Measurements from ENCODE around the gene ARRDC5.

DNA sequence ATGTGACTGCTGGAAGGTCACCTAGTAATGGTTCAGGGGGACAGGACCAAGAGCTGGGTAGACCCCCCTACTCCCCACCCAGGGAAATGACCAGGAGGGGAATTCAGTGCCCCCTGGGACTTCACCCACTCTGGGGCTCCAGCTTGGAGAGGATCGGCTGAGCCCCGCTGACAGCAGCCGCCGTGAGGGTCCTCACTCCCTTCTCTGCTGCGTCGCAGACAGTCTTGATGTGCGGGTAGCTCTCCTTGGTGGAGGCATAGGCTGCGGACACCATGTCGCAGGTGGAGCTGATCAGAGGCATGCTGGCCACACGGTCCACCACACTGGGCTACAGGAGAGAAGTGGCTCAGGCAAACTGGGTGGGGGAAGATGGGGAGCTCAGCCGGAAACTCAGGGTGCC lies 43.0 kb downstream of the ARRDC5 start:
- TF ChIP-seq, protein P1, sequence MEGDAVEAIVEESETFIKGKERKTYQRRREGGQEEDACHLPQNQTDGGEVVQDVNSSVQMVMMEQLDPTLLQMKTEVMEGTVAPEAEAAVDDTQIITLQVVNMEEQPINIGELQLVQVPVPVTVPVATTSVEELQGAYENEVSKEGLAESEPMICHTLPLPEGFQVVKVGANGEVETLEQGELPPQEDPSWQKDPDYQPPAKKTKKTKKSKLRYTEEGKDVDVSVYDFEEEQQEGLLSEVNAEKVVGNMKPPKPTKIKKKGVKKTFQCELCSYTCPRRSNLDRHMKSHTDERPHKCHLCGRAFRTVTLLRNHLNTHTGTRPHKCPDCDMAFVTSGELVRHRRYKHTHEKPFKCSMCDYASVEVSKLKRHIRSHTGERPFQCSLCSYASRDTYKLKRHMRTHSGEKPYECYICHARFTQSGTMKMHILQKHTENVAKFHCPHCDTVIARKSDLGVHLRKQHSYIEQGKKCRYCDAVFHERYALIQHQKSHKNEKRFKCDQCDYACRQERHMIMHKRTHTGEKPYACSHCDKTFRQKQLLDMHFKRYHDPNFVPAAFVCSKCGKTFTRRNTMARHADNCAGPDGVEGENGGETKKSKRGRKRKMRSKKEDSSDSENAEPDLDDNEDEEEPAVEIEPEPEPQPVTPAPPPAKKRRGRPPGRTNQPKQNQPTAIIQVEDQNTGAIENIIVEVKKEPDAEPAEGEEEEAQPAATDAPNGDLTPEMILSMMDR (IDR thresholded peaks at IDR 0.05), result no peak
- TF ChIP-seq POLR2A (IDR thresholded peaks at IDR 0.05), result no peak

All from adrenal gland (tissue), 5 donors.